Embryonic facial prominence (tissue), 1 donor: Measurements from ENCODE around the gene SLC26A5.

ENCODE experiments used
- DNase-seq: peaks from one replicate; pipeline ENCODE4 v3.0.0-alpha.2; 2016; ENCODE audit errors: extremely low spot score

SLC26A5 gene

DNA sequence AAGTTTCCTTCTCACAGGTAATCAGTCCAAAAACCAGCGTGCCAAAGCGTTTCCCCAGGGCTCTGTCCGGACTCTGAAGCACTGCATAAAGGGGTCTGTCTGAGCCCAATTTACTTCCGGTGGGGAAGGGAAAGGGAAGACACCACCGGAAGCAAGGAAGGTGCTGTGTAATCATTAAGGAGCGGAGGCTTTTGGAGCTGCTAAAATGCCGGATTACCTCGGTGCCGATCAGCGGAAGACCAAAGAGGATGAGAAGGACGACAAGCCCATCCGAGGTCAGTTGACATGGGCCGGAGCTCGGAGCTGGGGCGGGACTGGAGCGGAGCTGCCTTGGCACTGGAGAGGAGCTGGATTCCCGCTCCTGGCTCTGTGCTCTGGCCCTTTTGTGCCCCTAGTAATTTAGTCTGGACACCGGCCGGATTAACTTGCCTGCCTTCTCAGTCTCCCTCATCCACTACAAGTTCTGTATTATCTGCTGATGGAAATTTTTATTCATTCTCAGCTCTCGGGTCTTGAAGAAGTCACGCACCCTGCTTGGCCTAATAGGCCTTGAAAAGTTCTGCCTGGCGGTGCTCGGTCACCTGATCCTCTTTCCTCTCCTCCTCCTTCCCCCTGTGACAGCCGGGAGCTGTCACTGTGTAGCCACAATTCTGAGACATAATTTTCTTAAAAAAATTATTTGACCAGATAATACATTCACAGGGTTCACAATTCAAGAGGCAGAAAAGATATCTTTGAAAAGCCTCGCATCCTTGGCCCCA is 98.3 kb downstream of the SLC26A5 start, which contains the start of gene PSMC2:
PSMC2 (plus strand) TSS at position 137 of the 761 bp plus-strand sequence; CDS start at position 206, 69 bp downstream.
- DNase-seq = peak; percentile 82

DNA sequence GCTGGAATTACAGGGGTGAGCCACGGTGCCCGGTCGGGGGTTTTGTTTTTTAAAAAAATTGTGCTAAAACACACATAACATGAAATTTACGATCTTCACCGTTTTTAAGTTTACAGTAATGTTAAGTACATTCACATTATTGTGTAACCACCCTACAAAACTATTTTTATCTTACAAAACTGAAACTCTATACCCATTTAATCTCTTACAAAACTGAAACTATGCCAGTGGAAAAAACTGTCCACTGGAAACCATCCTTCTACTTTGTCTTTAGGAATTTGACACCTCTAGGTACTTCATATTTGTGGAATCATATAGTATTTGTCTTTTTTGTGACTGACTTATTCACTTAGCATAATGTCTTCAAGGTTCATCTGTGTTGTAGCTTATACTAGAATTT is 99.6 kb downstream of the SLC26A5 start:
- DNase-seq = no peak

- peak; percentile 89 for DNase-seq
These were observed 101.4 kb downstream of the SLC26A5 start, which contains the start of gene DNAJC2 for GRCh38 chr7:103344453-103345149. Gene DNAJC2 (minus strand): TSS chr7:103344767. CDS start chr7:103344622, 145 bp downstream.

GRCh38 chr7:103343758-103344452 is 102.1 kb downstream of the SLC26A5 start:
- no peak for DNase-seq

DNA sequence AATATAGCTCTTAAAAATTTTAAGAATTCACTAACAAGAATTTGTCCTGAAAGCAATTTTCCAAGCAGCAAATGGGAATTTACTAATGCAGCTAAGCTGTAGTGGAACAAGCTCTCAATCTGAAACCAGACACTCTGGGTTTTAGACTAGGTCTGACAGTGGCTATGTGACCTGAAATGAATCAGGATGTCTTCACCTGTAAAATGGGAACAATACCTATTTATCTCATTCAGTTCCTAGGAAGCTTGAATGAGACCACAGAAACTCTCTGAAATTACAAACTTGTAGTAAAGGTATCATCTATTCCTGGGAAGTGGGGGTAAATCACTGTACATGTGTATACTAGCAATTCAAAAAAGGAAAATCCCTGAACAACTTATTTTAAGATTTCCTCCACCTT is 102.7 kb downstream of the SLC26A5 start:
- DNase-seq = no peak

DNA sequence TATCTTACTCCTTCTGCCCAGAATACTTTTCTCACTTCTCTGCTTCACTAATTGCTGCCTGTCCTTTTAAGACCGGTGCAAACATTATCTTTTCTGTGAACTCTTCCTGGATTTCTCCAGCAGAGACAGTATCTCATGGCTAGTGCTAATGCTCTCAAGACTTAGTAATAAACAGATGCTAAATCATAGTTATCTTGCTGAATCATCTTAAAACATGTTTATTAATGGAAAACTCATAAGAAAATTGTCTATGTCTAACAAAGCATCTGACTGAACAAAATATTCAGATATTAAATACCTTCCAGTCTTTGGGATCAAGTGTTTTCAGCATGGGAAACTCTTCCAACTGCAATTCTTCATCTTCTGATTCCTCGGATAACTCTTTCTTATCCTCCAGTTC is 104.5 kb downstream of the SLC26A5 start:
- no peak for DNase-seq

DNA sequence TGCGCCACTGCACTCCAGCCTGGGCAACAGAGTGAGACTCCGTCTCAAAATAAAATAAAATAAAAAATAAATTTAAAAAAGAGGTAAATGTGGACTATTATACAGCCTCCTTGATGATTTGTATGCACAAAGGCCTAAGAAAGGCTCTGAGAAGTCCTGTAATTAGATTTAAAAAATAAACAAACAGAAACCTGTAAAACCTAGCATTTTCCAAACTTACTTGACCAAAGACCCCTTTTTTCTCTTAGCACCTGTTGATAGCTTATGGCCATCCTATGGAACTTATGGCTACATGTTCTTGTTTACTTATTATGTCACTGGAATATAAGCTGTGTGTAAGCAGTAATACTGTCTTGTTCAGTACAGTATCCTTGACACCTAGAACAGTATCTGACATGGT is 107.1 kb downstream of the SLC26A5 start:
- DNase-seq = no peak

DNA sequence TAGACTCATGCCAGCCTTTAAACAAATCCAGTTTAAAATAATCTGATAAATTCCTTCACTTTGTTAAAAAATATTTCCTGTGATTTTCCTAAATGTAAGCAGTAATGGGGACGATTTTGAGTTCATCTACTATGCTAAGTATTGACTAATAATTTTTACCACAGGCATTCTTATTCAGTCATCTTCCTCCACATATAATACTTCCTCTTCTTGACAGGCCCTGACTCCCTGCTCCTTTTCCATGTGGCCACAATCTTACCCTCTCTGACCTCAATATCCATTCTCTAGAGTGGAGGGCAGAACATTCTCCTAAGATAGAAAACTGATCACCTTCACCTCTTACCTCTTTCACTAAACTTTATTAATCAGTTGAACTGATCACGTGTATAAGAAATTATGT is 109.2 kb downstream of the SLC26A5 start:
- DNase-seq = no peak

GRCh38 chr7:103325744-103326143 is 120.3 kb downstream of the SLC26A5 start:
- no peak for DNase-seq
